Head of caudate nucleus (tissue), 42 donors: ENCODE data around the gene BCR.

Experiments used
- DNase-seq, 42 donors: peaks; one replicate each; pipeline versions ENCODE4 v3.0.0 to v3.0.0-alpha.2; 2020 to 2021; ENCODE audit warnings: mixed read lengths in 7 of 42
- intact Hi-C: fragments of 100-400 bp; cut with DNase I; formaldehyde crosslinking; loops from one replicate; pipeline ENCODE4 v1.15.0; 2022

Gene BCR

DNA sequence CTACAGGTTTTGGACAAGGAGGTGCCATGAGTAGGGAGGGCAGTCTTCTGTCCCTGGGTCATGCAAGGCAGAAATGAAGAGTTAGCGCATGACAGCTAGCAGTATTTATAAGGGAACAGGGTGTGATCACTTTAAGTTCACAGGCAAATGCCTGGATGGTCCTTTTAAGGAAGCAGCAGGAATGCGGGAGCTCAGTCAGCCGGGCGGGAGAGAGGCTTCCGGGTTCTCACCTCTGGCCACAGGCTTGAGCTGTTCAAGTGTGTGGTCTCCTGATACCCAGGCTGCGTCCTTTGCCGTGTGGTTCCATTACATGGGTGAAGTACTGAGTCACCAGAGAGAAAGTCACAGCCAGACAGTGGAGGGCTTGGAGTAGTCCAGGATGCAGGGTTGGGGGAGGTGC is 105.4 kb downstream of the BCR start:
- intact Hi-C loops: loop anchor here (10.0 kb wide), 1 partner anchor 331 kb away; no protein-coding TSS in a partner anchor
- no peak for DNase-seq

DNA sequence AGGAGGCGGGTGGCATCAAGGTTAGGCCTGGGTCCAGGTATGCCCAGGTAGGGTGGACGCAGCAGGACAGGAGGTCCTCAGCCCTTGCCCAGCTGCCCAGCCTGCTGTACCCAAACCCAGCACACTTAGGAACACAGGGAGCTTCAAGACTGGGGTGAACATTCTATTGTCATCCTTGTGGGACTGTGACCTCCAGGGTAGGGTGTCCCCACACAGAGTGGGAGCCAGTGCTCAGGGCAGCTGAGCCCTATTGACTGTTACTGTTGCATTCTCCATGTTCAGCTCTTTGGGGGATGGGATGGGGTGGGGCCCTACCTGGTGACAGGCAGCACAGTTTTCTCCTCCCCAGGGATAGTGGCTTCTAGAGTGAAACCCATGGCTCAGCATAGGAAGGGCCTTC is 106.0 kb downstream of the BCR start:
- no peak for DNase-seq
- intact Hi-C loops: loop anchor here (10.0 kb wide), 1 partner anchor 331 kb away; no protein-coding TSS in a partner anchor

DNA sequence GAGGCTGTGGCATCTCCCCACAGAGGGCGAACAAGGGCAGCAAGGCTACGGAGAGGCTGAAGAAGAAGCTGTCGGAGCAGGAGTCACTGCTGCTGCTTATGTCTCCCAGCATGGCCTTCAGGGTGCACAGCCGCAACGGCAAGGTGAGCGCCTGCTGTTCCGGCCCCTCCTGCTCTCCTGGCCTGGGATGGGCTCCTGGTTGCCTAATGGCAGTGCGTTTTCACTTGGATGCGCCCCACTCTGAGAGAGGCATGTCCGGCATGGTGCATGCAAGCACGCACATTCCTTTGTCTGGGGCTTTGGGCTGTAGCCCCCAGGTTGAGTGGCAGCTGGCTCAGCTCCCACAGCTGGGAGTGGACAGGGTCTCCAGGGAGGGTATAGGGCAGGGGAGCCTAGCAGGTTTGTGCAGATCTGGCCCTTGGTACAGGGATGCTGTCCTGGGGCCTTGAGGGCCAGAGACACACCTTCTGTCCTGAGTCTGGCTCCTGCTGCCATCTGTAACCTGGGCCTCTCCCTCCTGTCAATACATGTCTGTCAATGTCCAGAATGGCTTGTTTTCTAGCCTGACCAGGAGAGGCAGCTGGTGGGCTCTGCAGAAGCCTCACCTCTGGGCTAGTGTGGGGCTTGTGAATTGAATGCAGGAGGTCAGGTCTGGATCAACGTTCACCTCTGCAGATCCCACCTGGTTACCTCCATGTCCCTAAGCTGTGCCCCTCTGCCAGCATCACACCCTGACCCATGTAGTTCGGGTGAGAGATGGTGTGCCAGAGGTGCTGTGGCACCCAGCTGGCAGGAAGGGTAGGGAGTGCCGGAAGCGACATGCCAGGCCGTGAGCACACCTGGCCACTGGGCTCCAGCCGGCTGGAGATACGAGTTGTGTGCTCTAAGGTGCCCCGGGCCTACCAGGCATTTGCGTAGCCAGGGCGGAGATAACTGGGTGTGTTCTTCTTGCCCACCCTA is 107.1 kb downstream of the BCR start:
- intact Hi-C loops: loop anchor here (10.0 kb wide), 1 partner anchor 333 kb away; no protein-coding TSS in a partner anchor
- DNase-seq: no peak

DNA sequence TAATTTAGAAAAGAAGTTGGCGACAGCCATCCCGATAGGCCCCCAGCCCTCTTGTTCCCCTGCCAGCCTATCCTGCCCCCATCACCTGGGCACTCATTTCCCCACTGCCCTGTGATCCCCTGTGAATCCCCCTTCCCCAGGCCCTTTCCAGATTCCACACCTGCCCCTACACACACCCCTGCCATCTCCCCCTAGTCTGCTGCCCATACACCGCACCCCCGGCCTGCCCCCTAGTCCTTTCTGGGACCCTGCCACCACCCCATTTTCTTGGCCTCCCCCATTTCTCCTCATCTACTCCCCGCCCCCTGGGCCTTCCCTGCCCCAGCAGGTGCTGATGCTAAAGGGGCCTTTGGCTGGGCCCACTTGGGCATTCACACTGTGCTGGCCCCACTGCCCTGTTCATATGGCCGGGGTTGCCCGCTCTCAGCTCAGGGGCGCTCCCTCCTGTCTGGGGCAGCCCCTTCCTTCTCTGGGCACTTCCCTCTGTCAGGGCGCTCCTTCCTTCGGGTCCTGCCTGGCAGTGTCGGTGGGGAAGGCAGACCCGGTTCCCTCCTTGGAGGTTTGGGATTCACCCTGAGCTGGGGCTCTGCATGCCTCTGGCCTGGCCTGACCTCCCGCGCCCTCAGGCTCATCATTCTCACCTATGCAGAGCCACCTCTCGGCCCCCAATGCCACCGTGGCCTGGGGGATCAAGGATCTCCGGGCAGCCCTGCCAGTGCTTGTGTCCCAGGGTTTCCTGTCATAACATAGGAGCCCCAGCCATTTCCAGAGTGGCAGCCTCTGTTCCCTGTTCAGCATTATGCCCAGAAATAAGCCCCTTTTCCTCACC is 108.2 kb downstream of the BCR start:
- intact Hi-C loops: loop anchor here (10.0 kb wide), 1 partner anchor 334 kb away; no protein-coding TSS in a partner anchor
- DNase-seq: no peak

DNA sequence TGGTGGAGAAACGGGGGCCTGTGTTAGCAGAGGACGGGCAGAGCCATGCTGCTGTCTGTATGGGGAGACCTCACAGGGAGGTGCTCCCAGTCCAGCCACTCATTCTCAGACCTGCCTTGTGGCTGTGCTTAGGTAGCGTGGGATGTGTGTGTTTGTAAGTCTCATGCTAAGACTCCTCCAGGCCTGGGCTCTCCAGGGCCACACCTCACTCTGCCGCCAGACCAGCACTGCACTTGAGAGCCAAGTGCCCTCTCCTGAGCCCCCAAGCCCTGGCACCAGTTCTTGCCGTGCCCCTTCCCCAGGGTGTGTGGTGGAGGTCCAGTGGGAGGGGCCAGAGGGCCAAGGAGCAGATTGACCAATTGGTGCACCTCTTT is 108.8 kb downstream of the BCR start:
- no peak for DNase-seq
- intact Hi-C loops: loop anchor here (10.0 kb wide), 1 partner anchor 334 kb away; no protein-coding TSS in a partner anchor

DNA sequence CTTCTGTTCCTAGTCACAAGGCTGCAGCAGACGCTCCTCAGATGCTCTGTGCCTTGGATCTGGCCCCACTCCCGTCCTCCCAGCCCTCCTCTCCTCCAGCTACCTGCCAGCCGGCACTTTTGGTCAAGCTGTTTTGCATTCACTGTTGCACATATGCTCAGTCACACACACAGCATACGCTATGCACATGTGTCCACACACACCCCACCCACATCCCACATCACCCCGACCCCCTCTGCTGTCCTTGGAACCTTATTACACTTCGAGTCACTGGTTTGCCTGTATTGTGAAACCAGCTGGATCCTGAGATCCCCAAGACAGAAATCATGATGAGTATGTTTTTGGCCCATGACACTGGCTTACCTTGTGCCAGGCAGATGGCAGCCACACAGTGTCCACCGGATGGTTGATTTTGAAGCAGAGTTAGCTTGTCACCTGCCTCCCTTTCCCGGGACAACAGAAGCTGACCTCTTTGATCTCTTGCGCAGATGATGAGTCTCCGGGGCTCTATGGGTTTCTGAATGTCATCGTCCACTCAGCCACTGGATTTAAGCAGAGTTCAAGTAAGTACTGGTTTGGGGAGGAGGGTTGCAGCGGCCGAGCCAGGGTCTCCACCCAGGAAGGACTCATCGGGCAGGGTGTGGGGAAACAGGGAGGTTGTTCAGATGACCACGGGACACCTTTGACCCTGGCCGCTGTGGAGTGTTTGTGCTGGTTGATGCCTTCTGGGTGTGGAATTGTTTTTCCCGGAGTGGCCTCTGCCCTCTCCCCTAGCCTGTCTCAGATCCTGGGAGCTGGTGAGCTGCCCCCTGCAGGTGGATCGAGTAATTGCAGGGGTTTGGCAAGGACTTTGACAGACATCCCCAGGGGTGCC is 109.8 kb downstream of the BCR start:
- intact Hi-C loops: loop anchor here (10.0 kb wide), 1 partner anchor 335 kb away; no protein-coding TSS in a partner anchor
- peak in 24 of 42 donors; percentile 33 to 79 (median 61) for DNase-seq

DNA sequence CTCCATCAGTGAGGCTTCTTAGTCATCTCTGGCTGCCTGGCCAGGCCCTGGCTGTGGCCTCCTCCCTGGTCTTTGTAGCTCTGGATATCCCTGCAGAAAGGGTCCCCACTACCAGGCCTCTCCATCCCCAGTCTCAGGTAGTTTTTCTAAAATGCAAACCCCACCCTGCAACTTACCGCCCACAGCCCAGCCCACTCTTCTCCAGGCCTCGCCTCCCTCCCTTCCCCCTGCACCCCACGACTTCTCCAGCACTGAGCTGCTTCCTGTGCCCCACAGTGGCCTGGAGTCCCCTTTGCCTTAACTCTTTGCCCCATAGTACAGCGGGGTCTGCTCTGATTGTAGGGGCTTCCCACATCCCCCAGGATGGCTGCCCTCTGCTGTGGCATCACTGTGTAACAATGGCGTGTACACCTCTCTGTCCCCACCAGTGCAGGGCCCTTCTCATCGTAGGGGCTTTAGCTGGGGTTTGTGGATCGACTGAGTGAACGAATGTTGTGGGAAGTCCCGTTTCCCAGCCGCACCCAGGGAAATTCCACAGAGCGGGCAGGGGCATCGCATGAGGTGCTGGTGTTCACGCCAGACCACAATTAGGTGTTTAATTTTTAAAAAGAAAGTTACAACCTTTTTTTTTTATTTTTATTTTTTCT is 111.6 kb downstream of the BCR start:
- intact Hi-C loops: no loop called here
- peak in 3 of 42 donors; percentile 53 to 66 (median 64) for DNase-seq

DNA sequence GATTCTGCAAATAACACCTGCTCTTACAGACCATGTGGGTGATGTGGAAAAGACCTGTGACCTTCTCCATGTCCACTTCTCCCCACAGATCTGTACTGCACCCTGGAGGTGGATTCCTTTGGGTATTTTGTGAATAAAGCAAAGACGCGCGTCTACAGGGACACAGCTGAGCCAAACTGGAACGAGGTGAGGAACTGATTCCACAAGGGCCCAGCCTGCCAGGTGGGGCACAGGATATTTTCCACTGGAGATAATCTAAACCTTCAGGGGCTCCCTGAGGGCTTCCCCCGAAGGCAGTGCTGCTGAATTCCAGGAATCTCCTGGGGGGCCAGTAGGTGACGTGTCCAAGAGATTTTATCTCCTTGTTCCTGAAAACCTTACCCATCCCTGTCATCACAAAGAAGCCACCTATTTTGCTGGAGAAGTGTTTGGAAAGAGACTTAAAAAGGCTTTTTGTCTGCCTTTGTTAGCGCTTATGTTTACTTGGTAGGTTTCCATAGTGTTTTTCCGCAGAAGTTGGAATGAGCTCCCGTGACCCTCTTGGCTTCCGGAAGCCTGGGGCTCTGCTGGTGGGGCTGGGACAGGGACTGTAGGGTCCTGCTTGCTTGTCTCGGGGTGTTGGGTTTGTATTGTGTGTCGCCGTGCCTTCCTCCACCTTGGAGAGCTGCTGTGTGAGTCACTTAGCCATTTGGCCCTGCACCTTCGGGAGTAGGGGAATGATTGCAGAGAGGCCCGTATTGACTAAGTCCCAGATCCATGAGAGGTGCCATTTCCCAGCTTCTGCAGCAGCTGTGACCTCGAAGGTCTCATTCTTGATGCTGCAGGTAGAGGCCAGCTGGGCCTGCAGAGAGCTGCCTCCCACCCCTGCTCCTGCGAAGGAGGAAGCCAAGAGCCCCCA is 112.4 kb downstream of the BCR start:
- DNase-seq: no peak
- intact Hi-C loops: no loop called here

DNA sequence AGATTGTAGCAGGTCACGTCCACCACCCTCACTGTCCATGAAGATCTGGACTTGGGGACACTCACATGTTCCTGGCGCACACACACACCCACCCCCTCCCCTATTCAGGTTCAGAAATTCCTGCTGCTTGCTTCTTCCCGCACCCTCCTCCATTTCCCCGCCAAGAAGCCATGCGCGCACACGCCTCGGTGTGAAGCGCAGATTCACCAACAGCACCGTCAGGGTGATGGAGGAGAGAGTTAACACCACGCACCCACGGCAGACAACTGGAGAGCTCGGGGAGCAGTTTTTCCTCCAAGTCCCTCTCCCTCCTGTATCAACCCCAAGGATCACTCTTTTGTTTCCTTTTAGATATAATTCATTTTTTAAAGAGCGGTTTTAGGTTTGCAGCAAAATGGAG is 113.4 kb downstream of the BCR start:
- intact Hi-C loops: no loop called here

DNA sequence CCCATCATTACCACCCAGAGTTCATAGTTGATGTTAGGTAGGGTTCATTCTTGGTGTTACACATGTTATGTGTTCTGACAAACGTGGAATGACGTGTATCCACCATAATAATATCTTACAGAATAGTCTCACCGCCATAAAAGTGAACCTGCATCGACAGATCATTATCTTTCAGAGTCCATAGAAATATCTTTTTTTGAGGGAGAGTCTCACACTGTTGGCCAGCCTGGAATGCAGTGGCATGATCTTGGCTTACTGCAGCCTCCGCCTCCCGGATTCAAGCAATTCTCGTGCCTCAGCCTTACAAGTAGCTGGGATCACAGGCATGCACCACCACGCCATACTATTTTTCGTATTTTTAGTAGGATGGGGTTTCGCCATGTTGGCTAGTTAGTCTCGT is 113.9 kb downstream of the BCR start:
- intact Hi-C loops: no loop called here
- DNase-seq: no peak

More for the DNA sequence above, 113.4 kb downstream of the BCR start:
- peak in 3 of 42 donors; percentile 28 to 57 (median 52) for DNase-seq

DNA sequence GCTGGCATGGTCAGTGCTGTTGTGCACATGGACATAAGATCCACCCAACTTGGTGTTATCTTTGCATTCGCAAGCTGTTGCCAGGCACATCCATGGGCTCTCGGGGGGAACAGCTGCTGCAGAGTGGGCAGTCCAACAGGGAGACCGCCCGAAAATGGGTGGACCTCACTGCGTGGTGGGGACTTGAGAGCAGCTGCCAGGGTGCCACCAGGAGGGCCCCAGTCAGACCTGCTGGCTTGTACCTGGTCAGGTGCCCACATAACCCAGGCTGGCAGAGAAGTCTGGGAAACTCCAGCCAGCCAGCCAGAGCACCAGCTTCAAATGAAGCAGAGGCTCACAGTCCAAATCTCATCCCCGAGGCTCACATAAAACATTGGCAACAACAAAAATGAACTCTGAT is 120.2 kb downstream of the BCR start:
- intact Hi-C loops: no loop called here
- DNase-seq: no peak

DNA sequence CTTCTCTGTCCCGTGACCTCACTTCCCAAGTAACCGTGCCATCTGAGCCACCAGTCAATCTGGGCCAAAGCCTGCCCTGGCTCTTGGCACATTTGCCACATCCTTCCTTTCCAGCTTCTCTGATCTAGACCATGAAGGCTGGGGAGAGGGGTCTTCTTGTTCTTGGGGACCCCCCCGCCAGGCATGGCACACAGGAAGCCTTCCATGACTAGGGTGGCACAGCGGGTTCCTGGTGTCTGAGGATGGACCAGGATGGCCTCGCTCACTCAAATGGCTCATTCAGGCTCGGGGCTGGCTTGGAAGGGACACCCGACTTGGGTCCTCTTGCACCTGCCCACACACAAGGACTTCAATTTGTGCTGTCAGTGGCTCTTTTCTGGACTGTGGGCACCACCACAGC is 121.3 kb downstream of the BCR start:
- no peak for DNase-seq
- intact Hi-C loops: no loop called here

DNA sequence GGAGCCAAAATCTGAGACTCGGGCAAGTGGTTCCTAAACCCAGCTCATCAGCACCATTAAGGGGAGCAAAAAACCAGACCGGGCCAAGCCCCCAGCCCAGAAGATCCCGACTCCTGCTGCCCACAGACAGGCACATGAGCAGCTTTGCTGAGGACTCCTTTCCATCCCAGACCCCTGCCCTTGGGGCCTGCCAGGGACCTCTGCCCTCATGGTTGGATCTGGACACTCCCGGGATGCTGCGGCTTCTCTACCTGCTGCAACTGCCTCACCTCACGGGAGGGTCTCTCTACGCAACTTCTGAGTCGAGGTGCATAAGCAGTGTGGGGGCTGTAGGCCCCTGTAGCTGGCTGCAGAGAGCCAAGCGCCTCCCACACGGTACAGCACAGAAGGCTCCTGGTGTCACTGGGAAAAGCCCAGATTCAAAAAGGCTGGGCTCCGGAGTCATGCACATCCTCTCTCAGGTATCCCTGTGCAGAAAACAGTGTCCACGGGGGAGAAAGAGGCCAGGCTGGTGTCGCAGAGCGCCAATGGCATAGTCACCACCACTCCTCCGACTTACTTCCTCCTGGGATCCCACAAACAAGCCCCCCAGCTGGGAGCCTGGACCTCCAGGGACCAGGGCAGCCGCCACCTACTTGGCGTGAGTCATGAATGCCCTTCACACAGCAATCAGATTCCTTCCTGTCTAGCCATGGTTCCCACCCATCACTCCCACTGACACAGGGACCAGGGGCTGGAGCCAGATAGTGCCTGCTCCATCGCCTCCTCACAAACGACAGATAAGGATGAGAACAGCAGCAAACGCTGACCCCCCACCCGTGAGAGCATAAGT is 122.1 kb downstream of the BCR start:
- peak in 7 of 42 donors; percentile 2 to 18 (median 13) for DNase-seq

DNA sequence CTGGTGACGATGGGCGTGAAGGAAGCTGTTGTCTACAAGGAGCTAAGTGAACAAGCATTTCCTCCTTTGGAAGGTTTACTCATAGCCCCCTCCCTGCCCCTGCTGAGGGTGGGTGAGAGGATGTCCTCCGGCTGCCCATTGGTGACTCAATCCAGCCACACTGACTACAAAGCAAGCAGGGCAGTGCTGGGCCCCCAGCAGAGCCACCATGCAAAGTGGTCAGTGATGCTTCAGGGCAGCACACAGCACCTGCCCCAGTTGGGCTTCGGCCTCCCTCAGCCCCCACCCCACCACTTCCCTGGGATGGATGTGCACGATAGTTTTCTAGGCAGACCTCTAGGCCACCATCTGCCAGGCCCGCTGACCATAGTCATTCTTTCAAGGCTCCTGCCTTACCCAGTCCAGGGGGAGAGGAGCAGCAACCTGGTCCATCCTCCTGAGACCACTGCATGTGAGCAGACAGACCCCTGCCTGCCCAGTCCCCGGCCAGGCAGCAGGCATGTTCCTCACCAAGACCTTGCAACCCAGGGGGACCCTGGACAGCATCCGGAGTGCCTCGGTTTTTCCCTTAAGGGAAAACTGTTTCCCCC is 125.1 kb downstream of the BCR start:
- intact Hi-C loops: no loop called here
- peak in 16 of 42 donors; percentile 3 to 75 (median 31) for DNase-seq

More for the DNA sequence above, 122.1 kb downstream of the BCR start:
- intact Hi-C loops: no loop called here

DNA sequence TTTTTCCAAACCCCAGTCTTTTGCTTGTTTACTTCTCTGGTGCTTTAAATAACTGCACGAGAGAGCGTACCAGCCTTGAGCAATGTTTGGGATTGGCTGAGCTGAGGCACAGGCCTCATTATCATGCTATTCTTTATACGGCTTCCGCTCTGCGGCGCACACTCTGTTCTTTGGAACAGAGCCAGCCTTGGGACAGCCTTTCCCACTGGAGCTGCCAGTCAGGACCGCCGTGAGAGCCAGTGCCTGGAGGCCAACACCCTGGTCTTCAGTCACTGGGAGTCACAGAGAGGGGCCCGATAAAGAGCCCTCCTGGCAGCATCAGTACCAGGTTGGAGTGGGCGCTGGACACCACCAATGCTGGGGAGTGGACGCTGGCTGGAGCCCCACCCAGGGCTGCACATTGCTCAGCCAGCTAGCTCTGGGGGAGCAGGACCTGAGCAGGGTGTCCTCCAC is 125.6 kb downstream of the BCR start:
- intact Hi-C loops: no loop called here
- peak; percentile 55 to 92 (median 80) for DNase-seq

DNA sequence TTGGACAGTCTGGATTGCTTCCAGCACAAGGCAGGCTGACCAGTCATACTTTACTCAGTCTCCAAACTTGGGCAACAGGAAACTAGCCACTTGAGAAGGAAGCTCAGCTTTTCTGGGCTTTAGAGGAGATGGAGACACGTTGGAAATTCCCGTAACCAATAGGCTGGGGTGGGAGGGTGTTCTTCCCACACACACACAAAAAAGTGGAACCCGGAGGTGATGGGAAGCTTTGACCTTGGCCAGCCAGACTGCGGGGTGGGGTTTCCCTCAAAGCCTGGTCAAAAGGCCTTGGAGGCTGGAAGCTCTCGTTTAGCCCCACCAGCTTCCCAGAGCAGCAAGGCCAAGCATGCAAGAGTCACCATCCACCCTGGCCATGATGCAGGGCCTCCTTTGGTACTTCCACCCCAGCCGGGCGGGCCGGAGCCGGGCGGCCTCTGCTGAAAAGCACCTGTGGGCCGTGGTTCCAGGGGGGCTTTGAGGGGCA is 126.2 kb downstream of the BCR start:
- intact Hi-C loops: no loop called here
- peak in 14 of 42 donors; percentile 3 to 47 (median 18) for DNase-seq
